ENCODE measurements around the gene TMEM143.

TMEM143 gene

GRCh38 chr19:48290771-48291488, 72.8 kb downstream of the TMEM143 start:
- peak; percentile 12 for DNase-seq

- DNase-seq = no peak
These were observed 73.4 kb downstream of the TMEM143 start for GRCh38 chr19:48290401-48290770.

- no peak for DNase-seq
These were observed 76.0 kb downstream of the TMEM143 start for GRCh38 chr19:48287748-48288147.

- DNase-seq = no peak
These were observed 78.8 kb downstream of the TMEM143 start for GRCh38 chr19:48284896-48285295.

- no peak for DNase-seq
These were observed 79.8 kb downstream of the TMEM143 start for GRCh38 chr19:48283908-48284307.

Data from NCI-H2029 (cell line).